ENCODE measurements around the gene ADAP2.
"Not testable (repeated sequence)": the region's sequence is repeated elsewhere in the genome, so short reads cannot be mapped to it uniquely, and the experiment has no call there.

Gene ADAP2

DNA sequence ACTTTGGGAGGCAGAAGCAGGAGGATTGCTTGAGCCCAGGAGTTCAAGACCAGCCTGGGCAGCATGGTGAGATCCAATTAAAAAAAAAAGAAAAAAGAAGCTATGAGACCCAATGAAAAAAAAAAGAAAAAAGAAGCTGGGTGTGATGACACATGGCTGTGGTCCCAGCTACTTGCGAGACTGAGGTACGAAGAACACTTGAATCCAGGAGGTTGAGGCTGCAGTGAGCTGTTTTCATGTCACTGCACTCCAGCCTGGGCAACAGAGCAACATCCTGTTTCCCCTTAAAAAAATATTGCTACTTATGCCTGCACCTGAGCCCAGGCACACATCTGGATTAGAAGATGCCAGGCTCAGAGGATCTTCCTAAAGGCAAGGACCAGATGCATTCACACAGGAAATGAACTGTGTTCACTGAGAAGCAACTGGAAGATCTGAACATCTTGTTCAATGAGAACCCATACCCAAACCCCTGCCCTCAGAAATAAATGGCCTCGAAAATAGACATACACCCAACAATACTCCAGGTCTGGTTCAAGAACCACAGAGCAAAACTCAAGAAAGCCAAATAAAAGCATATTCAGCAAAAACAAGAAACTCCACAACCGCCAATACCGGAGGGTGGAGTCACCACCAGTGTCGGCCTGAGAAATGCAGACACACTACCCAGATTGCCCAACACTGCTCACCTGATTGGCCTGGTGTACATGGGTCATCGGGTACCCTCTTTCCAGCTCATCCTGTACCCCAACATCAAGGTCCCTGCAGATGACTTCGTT lies 53.5 kb downstream of the ADAP2 start:
- DNase-seq: no peak

DNA sequence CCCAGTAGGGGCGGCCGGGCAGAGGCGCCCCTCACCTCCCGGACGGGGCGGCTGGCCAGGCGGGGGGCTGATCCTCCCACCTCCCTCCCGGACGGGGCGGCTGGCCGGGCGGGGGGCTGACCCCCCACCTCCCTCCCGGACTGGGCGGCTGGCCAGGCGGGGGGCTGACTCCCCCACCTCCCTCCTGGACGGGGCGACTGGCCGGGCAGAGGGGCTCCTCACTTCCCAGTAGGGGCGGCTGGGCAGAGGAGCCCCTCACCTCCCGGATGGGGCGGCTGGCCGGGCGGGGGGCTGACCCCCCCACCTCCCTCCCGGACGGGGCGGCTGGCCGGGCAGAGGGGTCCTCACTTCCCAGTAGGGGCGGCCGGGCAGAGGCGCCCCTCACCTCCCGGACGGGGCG lies 58.2 kb downstream of the ADAP2 start:
- DNase-seq: not testable (repeated sequence)

DNA sequence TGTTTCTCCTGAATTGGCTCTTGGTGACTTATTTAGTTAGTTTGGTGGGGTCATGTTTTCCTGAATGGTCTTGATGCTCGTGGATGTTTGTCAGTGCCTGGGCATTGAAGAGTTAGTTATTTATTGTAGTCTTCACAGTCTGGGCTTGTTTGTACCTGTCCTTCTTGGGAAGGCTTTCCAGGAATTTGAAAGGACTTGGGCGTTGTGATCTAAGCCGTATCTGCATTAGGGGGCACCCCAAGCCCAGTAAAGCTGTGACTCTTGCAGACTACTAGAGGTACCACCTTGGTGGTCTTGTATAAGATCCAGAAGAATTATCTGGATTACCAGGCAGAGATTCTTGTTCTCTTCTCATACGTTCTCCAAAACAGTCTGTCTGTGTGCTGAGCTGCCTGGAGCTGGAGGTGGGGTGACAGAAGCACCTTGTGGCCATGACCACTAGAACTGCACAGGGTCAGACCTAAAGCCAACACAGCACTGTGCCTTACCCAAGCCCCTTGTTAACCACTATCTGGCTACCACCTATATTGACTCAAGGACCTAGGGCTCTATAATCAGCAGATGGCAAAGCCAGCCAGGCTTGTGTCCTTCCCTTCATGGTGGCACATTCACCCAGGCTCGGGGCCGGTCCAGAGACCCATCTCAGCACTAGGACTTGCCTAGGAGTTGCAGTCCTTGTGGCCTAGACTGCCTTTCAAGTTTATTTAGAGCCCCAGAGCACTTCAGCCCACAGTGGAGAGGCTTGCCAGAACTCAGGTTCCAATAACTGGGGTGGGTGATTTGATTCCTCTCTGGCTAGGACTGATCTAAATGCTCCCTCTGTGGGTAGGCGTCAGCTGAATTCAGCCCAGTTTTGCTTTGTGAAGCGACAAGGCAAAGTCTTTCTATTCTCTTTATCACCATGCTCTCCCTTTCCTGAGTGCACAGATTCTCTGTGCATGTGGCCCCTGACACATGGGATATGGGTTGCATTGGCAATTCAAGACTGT lies 60.1 kb downstream of the ADAP2 start:
- DNase-seq: no peak

DNA sequence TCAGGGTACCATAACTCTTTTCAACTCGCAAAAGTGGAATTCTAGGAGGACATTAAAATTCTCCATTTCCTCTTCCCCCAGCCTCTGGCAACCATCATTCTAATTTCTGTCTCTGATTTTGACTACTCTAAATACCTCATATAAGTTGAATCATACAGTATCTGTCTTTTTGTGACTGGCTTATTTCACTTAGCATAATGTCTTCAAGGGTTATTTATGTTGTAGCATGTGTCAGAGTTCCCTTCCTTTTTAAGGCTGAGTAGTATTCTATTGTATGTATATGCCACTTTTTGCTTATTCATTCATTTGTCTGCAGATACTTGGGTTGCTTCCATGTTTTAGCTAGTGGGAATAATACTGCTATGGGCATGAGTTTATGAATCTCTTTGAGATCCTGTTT lies 61.1 kb downstream of the ADAP2 start:
- DNase-seq: no peak

DNA sequence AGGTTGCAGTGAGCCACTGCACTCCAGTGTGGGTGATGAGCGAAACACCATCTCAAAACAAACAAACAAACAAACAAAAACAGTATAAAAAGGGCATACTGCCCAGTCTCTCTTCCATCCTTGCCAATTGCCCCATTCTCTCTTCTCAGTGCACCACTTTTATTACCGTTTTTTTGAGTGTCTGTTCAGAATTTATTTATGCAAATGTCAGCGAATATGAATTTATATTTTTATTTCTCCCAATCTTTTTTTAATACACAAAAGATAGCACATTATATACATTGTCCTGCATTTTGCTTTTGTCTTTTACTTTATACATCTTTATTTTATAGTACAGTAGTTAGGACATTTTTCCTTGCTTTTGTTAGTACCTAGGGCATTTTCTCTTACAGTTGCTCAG lies 68.7 kb downstream of the ADAP2 start:
- no peak for DNase-seq

DNA sequence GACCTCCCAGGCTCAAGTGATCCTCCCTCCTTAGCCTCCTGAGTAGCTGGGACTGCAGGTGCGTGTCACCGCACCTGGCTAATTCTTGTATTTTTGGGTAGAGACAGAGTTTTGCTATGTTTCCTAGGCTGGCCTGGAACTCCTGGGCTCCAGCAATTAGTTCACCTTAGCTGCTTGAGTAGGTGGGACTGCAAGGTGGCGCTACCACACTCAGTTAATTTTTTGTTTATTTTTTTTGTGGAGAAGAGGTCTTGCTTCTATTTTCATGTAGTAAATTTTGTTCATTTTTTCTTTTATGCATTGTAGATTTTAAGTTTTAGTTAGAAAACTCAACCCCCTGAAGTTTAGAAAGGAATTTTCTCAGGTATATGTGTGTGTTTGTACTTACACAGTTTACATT lies 70.8 kb downstream of the ADAP2 start:
- DNase-seq: no peak

DNA sequence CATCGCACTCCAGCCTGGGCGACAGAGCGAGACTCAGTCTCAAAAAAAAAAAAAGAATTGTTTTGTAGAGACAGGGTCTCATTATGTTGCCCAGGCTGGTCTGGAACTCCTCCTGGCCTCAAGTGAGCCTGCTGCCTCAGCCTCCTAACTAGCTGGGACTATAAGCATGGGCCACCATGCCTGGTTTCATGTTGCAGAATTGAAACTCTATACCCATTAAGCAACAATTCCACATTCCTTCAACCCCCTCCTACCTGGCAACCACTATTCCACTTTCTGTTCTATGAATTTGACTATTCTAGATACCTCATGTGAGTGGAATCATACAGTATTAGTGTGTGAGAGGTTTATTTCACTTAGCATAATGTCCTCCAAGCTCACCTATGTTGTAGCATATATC lies 73.6 kb downstream of the ADAP2 start:
- no peak for DNase-seq

DNA sequence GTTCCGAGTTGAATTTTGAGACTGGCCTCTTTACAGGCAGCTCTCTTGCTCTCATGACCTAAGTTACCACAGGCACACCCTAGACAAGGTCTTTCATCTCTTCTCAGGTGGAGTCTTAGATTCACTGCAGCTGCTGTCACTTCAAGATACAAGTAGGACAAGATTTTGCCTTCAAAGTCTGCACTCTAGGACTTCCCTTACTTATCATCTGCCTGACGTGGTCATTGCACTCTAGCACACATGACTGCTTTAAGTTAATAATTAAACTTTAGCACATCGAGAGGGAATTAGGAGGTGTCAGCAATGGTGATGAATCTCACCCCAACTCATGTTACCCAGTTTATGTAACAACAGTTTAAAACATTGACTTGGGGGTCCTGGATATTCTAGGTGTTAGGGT lies 74.7 kb downstream of the ADAP2 start:
- no peak for DNase-seq

DNA sequence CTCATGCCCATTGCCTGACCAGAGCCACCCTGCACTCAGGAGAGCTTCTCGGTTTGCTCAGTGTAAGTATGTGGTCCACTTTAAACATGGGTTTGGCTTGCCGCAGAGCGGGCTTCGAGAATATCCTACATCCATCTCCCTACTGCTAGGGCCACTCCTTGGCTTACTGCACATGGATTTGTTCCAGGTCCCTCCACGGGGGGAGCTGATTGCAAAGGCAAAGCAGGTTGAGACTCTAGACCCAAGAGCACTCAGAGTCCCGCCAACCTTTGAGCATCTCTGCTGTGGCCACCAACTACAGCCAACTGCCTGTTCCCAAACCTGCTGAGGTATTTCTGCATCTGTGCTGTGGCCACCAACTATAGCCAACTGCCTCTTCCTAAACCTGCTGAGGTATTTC lies 75.5 kb downstream of the ADAP2 start:
- DNase-seq: no peak

DNA sequence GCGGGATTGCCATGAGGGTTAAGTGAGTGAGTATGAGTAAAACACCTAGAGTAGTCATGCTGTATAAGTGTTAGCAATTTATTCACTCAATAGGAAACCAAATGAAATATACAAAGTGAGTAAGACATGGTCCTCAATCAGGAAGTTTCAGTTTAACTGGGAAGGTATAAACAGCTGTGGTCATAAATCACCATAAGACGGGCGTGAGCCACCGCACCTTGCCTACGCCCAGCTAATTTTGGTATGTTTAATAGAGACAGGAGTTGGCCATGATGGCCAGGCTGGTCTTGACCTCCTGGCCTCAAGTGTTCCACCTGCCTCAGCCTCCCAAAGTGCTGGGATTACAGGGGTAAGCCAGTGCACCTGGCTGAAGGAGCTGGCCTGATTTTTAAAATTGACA lies 76.1 kb downstream of the ADAP2 start:
- DNase-seq: no peak

DNA sequence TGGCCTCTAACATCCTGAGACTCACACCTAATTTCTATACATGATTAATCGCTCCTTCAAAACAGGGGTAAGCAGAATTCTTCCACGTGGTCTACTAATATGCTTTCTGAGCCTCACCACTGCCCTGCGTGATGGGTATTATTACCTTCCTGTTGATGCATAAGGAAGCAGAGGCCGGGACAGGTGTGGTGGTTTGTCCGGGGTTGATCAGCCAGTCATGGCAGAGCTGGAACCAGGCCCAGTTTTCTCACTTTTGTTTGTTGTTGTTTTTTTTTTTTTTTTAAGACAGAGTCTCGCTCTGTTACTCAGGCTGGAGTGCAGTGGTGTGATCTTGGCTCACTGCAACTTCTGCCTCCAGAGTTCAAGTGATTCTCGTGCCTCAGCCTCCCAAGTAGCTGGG lies 80.3 kb downstream of the ADAP2 start:
- no peak for DNase-seq

DNA sequence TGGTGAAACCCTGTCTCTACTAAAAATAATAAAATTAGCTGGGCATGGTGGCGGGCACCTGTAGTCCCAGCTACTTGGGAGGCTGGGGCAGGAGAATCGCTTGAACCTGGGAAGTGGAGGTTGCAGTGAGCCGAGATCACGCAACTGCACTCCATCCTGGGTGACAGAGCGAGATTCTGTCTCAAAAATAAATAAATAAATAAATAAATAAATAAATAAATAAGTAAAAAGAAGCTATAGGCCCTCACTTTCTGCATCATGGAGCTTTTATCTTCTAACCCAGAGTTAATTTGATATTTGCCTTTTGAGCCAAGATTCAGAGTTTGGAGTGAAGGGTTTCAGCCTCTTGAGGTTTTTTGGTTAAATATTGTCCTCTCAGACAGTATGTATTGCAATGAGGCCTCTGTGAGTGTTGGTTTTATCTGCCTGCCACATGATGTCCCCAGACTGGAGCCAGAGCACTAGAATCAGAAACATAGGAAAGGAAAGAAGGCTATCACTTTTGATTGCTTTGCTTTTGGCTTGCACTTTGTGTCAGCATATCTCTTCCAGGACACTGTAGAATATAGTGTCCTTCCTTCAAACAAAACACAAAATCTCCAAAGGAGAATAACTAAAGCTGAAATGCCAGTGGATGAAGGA lies 81.6 kb downstream of the ADAP2 start:
- no peak for DNase-seq

DNA sequence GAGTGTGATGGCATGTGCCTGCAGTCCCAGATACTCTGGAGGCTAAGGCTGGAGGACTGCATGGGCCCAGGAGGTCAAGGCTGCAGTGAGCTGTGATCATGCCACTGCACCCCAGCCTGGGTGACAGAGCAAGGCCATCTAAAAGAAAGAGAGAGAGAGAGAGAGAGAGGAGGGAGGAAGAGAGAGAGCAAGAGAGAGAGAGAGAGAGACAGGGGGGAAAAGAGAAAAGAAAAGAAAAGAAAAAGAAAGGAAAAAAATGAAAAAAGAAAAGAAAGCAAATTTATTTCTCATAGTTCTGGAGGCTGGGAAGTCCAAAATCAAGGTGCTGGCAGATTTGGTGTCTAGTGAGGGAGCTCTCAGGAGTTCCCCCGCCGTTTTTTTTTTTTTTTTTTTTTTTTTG lies 82.4 kb downstream of the ADAP2 start:
- DNase-seq: no peak

DNA sequence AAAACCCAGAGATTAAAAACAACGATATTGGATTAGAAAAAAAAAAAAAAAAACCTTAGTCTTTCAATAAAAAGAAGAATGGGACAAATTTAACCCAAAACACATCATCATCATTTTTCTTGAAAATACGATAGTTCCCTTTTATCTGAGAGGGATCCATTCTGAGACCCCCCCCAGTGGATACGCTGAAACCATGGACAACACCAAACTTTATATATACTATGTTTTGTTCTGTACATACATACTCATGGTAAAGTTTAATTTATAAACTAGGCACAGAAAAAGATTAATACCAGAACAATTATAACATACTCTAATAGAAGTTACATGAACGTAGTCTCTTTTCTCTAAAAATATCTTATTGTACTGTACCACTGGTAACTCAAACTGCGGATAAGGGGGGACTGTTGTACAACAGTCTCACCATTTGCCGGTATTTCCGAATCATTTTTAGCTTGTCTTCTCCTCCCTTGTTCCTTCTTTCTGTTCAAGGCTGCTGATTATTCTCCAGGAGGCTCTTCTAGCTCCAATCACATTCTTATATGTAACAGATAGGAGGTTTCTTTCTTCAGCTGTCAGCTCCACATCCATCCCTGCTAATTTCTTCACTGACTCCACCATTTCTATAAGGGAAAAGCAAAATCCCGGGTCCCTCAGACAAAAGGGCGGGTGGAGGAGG lies 86.1 kb downstream of the ADAP2 start:
- DNase-seq: no peak

DNA sequence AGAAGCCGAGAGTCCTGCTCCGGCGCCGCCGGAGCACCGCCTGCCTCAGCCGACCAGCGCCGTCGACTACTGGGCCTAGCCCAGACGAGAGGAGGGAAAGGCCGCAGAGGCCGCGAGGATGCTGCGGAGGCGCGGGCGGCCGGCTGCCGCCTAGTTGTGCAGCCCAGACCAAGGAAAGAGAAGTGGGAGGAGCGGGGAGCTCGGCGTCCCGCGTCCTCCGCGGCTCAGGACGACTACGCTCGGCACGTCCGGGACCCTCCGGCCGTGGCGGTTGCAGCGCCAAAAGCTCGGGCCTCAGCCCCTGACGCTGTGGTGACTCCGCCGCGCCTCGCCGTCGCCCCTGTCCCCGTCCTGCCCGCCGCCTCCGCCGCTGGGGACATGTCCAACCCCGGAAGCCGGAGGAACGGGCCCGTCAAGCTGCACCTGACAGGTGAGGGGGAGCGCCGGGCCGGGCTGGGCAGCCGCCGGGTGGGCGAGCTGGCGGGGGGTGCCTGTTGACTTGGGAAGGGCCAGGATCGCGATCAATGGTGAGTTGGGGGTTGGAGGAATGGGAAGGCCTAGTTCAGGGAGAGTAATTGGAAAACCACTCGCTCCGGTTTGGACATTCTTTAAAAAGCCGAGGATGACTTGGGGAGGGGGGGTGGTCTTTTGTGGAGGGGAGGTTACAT lies 86.8 kb downstream of the ADAP2 start:
- DNase-seq: peak; percentile 5

Measured in activated T-cell treated with anti-CD3 and anti-CD28 coated beads for 4 hours (primary cell).